GM19193 (cell line): ENCODE data around the gene AMMECR1.

Experiments used
- POLR2A ChIP-seq: IDR thresholded peaks from 4 replicates; pipeline ENCODE4 v1.6.1; 2011; ENCODE audit not compliant: insufficient read depth, insufficient read length; ENCODE audit errors: extremely low read depth

AMMECR1 gene

GRCh38 chrX:110317061-110317819 lies 645 bp downstream of the AMMECR1 start:
- TF ChIP-seq POLR2A = no peak

DNA sequence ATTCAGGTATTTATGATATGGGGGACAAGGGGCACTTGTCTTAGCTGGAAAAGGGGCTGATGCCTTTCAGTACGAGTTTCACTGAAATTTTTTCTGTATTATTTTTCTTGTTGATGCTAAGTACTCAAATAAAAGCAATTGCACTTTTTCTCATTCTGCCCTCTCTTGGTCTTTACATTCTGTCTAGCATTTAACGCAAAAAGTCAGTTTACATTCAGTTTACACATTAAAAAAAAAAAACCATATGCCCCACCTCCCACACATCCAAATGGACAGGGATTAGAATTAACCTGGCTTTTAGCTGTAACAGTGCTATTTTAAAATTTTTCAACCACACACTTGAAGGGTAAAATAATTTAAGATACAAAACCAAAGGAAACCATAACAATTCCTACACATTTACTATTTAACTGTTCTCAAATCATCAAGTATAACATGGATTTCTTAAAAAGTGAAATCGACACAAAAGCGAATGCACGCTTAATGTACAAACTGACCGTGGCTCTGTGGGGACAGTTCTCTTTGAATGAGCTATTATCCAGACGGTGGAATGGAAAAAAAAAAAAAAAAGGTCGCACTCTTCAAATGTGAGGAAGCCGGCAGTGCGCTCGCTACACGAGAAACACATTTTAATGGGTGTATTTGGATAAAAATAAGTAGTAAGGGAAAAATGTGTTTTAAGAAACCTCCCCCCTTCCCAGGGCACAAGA lies 1.4 kb downstream of the AMMECR1 start:
- TF ChIP-seq POLR2A = no peak

GRCh38 chrX:110315551-110315950 lies 2.3 kb downstream of the AMMECR1 start:
- TF ChIP-seq POLR2A = no peak

DNA sequence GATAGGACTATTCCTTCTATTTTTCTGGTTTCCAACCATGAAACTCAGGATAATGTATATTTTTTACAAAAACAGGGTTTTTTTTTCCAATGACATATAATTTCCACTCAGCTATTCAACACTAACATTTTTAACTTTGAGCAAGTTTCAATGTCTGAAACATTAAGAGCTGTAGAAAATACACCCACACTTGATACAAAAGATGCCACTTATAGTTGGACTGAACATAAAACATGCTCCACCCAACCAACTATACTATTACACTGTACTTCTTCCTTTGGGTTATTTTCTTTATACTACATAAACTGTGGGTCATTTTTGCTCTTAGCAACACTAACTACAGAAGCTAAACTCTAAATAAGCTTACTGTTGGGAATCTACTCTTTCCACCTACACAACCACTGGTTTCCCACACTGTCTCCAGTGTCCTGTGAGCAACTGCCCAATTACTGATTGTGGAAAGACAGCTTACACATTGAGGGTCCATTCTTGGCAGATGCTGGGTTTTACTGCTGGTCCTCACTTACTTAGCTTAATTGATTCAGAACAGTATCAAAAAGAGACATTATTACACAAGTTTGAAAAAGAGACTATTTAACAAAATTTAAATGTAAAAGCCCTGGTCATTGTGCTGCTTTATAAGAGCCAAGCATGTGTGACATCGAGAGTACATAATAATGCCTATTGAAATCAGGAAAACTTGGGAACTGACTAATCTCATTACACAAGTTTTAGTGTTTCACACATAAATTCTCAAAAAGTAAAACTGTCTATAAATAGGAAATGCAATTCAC lies 6.3 kb downstream of the AMMECR1 start:
- TF ChIP-seq POLR2A = no peak

DNA sequence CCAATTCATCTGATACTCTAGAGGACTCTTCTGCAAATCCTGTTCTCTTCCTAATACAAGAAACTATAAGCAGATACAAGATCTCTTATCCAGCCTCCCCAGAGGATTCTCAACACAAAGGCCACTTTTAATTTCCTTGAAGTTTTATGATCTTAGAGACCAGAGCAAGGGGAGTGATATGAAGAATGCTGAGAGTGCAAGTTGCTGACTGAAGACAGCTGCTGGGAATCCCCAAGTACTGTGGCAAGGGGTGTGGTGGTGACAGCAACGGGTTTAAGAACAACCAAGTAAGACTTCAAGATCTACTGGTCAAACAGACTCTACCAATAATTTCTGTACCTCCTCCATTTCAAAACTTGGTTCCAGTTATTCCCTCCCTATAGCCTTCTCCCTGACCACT lies 7.0 kb downstream of the AMMECR1 start:
- TF ChIP-seq POLR2A = no peak

DNA sequence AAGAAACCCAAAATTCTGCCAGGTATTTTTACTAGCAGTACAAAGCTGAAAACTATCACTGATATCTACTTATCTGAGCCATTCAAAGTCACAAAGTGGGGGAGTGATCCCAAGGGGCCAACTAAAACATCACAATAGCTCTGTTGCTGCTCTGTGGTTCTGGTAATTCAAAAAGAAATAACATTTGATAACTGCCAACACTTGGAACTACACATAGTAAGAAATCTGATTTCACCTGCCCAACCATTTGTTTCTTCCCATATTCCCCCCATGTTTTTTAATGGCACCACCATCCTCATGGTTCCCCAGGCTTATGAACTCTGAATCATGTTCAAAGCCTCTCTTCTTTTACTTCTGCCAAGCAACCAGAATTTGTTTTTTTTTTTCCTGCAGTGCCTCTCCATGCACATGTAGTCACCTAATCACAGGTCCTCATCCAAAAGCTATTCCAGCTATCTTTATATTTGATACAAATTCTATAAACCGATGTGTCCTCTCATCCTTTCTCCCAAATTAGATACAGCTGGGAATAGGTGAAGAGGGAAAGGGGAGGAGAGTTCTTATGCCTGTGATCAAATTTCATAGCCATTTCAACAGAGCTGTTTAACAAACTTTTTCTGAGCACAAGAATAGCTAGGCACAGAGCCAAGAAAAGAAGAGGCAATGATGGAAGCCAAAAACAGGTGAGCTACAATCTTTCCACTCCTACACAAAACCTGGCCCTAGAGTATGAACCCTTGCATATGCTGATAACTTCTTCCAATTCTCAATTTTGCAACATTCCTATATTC lies 7.7 kb downstream of the AMMECR1 start:
- no peak for TF ChIP-seq POLR2A

DNA sequence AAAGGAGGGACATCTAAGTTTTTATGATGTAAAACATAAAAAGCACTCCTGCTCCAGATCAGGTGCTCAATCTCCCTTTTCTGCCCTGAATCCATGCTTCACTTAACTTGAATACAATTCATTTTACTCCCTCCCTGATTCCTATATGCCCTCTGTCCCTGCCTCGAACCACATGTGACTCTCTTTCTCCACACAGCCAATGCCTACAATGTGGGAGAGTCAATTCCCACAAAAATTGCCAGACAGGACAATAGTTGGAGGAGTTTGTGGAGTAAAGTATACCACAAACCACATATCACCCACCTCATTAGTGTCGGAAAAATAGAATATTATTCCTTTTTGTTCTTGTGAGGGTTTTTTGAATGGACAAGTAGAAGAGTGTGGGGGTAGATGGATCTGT lies 9.7 kb downstream of the AMMECR1 start:
- no peak for TF ChIP-seq POLR2A

GRCh38 chrX:110304884-110305283 lies 13.0 kb downstream of the AMMECR1 start:
- TF ChIP-seq POLR2A = no peak

- TF ChIP-seq POLR2A = no peak
Observed at GRCh38 chrX:110304371-110304770, 13.5 kb downstream of the AMMECR1 start.

DNA sequence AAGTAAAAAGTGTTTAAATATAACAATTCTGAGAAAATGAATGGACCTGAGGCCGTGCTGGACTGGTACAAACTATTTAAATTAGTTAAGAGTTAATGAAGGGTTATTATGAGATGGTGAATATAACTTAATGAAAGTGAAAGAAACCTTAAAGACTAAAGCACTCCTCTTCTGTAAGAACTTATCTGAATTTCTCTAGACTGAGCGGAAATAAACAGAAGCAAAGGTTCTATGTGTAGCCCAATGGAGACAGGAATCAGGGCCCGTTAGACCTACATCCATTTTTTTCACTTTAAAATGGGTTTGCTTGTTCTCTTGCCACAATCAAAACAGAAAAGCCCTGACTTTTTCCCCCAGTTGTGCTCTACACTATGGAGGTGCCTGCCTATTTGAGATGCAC lies 14.9 kb downstream of the AMMECR1 start:
- TF ChIP-seq POLR2A = no peak

GRCh38 chrX:110301194-110301593 lies 16.7 kb downstream of the AMMECR1 start:
- TF ChIP-seq POLR2A = no peak

GRCh38 chrX:110294087-110294486 lies 23.8 kb downstream of the AMMECR1 start:
- no peak for TF ChIP-seq POLR2A

- TF ChIP-seq POLR2A = no peak
Observed at GRCh38 chrX:110293658-110294057, 24.2 kb downstream of the AMMECR1 start.

DNA sequence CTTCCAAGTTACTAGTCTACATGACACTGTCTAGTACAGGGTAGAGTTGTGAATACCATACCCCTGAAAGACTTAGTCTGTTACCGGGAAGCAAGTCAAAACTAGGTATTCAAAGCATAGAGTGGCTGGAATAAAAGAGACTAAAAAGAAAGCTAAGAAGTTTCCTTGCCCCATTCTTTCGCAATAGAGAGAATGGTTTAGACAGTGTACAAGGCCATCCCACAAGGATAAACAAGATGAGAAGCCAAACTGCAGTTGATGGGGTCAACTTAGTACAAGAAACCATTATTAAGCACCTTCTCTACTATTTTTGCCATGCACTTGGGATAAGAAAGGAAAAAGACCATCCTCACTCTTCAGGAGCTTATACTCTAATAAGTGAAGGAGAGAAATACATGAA lies 30.3 kb downstream of the AMMECR1 start:
- TF ChIP-seq POLR2A = no peak

GRCh38 chrX:110286106-110286505 lies 31.8 kb downstream of the AMMECR1 start:
- no peak for TF ChIP-seq POLR2A
